COLO668 (cell line): ENCODE measurements around the gene CIPC.

Experiments used
- DNase-seq: peaks from one replicate; lab custom pipeline; 2025; ENCODE audit not compliant: unreplicated experiment; lab: John Stamatoyannopoulos, UW

CIPC gene

GRCh38 chr14:77145975-77146740, 48.1 kb downstream of the CIPC start:
- DNase-seq = no peak

GRCh38 chr14:77148510-77149231, 50.6 kb downstream of the CIPC start:
- peak; percentile 26 for DNase-seq

GRCh38 chr14:77151245-77151644, 53.2 kb downstream of the CIPC start:
- no peak for DNase-seq

GRCh38 chr14:77151918-77152588, 54.0 kb downstream of the CIPC start:
- no peak for DNase-seq

- no peak for DNase-seq
Observed at GRCh38 chr14:77153802-77154201, 55.7 kb downstream of the CIPC start.

- DNase-seq = no peak
Observed at GRCh38 chr14:77154421-77154820, 56.4 kb downstream of the CIPC start.

GRCh38 chr14:77155083-77155482, 57.0 kb downstream of the CIPC start:
- no peak for DNase-seq

- DNase-seq = no peak
Observed at GRCh38 chr14:77157740-77158139, 59.7 kb downstream of the CIPC start.

- DNase-seq = peak; percentile 91
Observed at GRCh38 chr14:77158175-77158881, 60.3 kb downstream of the CIPC start.

- DNase-seq = no peak
Observed at GRCh38 chr14:77158882-77159255, 60.8 kb downstream of the CIPC start.

GRCh38 chr14:77161011-77161410, 63.0 kb downstream of the CIPC start:
- no peak for DNase-seq
